Breast epithelium (tissue), 4 donors: ENCODE measurements around the gene CDH16. TPM values are rescaled to one million over a fixed set of nuclear protein-coding genes. Genes with fewer than 3 reads are reported as not detected.
"Not testable (repeated sequence)": the region's sequence is repeated elsewhere in the genome, so short reads cannot be mapped to it uniquely, and the experiment has no call there.

Experiments used
- DNase-seq, 2 donors: peaks; one replicate each; pipeline ENCODE4 v3.0.0-alpha.2; 2019; ENCODE audit warnings: low spot score in 2 of 2
- H3K27ac ChIP-seq, 2 donors: fragments of 200-600 bp; sonication (generic) in 1 of 2; one replicate each; pipeline ENCODE4 v1.5.1; 2016 to 2019; ENCODE audit warnings: mild to moderate bottlenecking in 1 of 2
- H3K27me3 ChIP-seq, 2 donors: fragments of 200-600 bp; sonication (generic) in 1 of 2; one replicate each; pipeline versions ENCODE4 v1.5.1 to v1.6.0; 2017 to 2019; ENCODE audit warnings: control low read depth in 1 of 2, mild to moderate bottlenecking in 1 of 2
- H3K36me3 ChIP-seq: fragments of 200-600 bp; one replicate; pipeline ENCODE4 v1.5.1; 2019
- H3K4me1 ChIP-seq, 2 donors: fragments of 200-600 bp; sonication (generic); one replicate each; pipeline ENCODE4 v1.5.1; 2016 to 2019; ENCODE audit warnings: control low read depth in 1 of 2
- H3K4me3 ChIP-seq, 3 donors: fragments of 200-600 bp; sonication (generic); 1 replicate in 2 of 3; 2 replicates in 1 of 3; pipeline ENCODE4 v1.5.1; 2016 to 2019; ENCODE audit warnings: mild to moderate bottlenecking in 3 of 3, moderate library complexity in 2 of 3
- H3K9me3 ChIP-seq, 2 donors: fragments of 200-600 bp; sonication (generic) in 1 of 2; one replicate each; pipeline ENCODE4 v1.5.1; 2016 to 2019; ENCODE audit warnings: control low read depth in 1 of 2
- CTCF ChIP-seq, 3 donors: fragments of 450-650 bp; IDR thresholded peaks; one replicate each; pipeline ENCODE4 v1.5.1; 2016 to 2017; ENCODE audit warnings: antibody characterized with exemption in 3 of 3, mild to moderate bottlenecking in 3 of 3, moderate library complexity in 3 of 3
- POLR2A ChIP-seq: fragments of 450-650 bp; IDR thresholded peaks from one replicate; pipeline ENCODE4 v1.6.1; 2016; ENCODE audit warnings: antibody characterized with exemption, mild to moderate bottlenecking, moderate library complexity
- POLR2AphosphoS5 ChIP-seq, 3 donors: sonication (generic); formaldehyde crosslinking; IDR thresholded peaks; one replicate each; pipeline ENCODE4 v1.6.1; 2017; ENCODE audit warnings: antibody characterized with exemption in 3 of 3
- intact Hi-C: fragments of 100-400 bp; cut with DNase I; formaldehyde crosslinking; loops from one replicate; pipeline ENCODE4 v1.15.1; 2023; ENCODE audit warnings: low total_unique reads
- total RNA-seq, 3 donors: library from RNA; depleted of rRNA; stranded (reverse); fragments of >200 nt; gene quantifications; one replicate each; pipeline ENCODE4 v1.1.0, GENCODE V29; 2016

The CDH16 gene
- total RNA-seq, 3 donors from 2014 or later: not detected

- TF ChIP-seq POLR2A: no peak
- no peak for TF ChIP-seq CTCF (IDR thresholded peaks at IDR 0.05)
- no peak for TF ChIP-seq POLR2AphosphoS5 (IDR thresholded peaks at IDR 0.05)
- no peaks in the 10 kb centered on the region for H3K9me3 ChIP-seq
- H3K27me3 ChIP-seq: no peaks in the 10 kb centered on the region
- no peaks in the 10 kb centered on the region for H3K4me1 ChIP-seq
- H3K27ac ChIP-seq: no peak overlapping the region
- H3K4me3 ChIP-seq: no peak overlapping the region
- H3K36me3 ChIP-seq: no peaks in the 10 kb centered on the region
- intact Hi-C loops: loop anchor here (10.0 kb wide), 1 partner anchor 185 kb away; no protein-coding TSS in a partner anchor
- DNase-seq: no peak
Observed at GRCh38 chr16:66960270-66960669, 41.6 kb upstream of the CDH16 start.

DNA sequence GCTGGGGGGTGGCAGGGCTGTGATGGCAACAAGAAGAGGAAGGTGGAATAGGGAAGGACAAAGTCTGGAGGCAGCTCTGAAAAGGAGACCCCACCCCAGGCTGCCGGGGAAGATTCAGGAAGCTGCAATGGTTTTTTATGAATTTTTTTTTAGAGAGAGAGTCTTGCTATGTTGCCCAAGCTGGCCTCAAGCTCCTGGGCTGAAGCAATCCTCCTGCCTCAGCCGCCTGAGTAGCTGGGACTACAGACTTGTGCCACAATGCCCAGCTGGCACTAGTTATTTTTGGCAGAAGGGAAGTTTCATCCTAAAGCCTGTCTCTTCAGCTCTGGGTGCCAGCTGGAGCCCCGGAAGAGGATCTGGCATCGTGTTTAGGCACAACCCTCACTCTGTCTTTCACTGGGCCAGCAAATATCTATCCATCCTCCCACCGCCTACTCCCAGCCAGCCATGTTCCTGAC is 41.0 kb upstream of the CDH16 start:
- no peak for DNase-seq
- Histone ChIP-seq H3K9me3 (no peaks in the 10 kb centered on the region), H3K36me3 (no peaks in the 10 kb centered on the region), H3K27me3 (no peaks in the 10 kb centered on the region), H3K4me1 (no peaks in the 10 kb centered on the region), H3K27ac (no peak overlapping the region), H3K4me3 (no peak overlapping the region)
- TF ChIP-seq CTCF (IDR thresholded peaks at IDR 0.05): no peak
- TF ChIP-seq POLR2A: no peak
- no peak for TF ChIP-seq POLR2AphosphoS5 (IDR thresholded peaks at IDR 0.05)
- intact Hi-C loops: loop anchor here (10.0 kb wide), 1 partner anchor 185 kb away; no protein-coding TSS in a partner anchor

DNA sequence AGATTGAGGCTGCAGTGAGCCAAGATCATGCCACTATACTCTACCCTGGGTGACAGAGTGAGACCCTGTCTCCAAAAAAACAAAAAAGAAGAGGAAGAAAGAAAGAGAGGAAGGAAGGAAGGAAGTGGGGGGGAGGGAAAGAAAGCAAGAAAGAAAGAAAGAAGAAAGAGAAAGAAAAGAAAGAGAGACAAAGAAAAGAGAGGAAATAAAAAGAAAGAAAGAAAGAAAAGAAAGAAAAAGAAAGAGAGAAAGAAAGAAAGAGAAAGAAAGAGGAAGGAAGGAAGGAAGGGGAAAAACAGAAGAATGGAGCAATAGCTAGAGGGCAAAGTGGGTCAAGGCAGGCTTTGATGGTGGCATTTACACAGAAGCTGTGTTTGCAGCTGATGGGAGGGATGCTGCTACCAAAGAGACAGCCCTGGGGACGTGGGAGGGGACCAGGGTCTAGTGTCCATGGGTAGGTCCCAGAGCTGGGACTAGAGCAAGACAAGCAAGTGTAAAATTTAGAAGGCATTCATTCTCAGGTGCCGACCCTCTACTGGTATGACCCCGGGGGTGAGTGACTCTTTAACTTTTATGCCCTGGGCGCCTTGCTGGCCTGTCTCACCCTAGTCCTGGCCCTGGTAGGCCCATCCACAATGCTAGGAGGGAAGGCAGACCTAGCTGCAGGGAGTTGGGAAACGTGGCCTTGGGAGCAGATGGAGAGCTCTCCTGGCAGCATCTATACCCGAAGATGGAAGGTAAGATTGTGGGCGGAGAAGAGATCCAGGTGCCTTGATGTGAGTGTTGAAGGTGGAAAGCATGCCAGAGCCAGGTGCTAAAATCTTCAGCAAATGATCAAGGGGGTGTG is 40.4 kb upstream of the CDH16 start:
- Histone ChIP-seq H3K27ac (no peak overlapping the region), H3K36me3 (no peaks in the 10 kb centered on the region), H3K9me3 (no peaks in the 10 kb centered on the region), H3K27me3 (no peaks in the 10 kb centered on the region), H3K4me3 (no peak overlapping the region), H3K4me1 (no peaks in the 10 kb centered on the region)
- TF ChIP-seq CTCF (IDR thresholded peaks at IDR 0.05) (no peak), POLR2A (no peak), POLR2AphosphoS5 (IDR thresholded peaks at IDR 0.05) (no peak)
- DNase-seq: no peak
- intact Hi-C loops: no loop called here

GRCh38 chr16:66956154-66956457 is 37.4 kb upstream of the CDH16 start:
- H3K9me3 ChIP-seq, H3K27me3 ChIP-seq, intact Hi-C loops, DNase-seq, H3K27ac ChIP-seq, H3K4me3 ChIP-seq, H3K4me1 ChIP-seq, H3K36me3 ChIP-seq: not testable (repeated sequence)

- H3K36me3 ChIP-seq, intact Hi-C loops, H3K27me3 ChIP-seq, H3K9me3 ChIP-seq, H3K4me1 ChIP-seq, H3K27ac ChIP-seq, H3K4me3 ChIP-seq, DNase-seq: not testable (repeated sequence)
Observed at GRCh38 chr16:66955363-66956153, 36.9 kb upstream of the CDH16 start.

GRCh38 chr16:66954097-66954659 is 35.5 kb upstream of the CDH16 start:
- no peak overlapping the region for H3K27ac ChIP-seq
- intact Hi-C loops: no loop called here
- no peak overlapping the region for H3K4me3 ChIP-seq
- H3K27me3 ChIP-seq: peaks cover 0 to 6% of the 10 kb centered on the region in 2 donors
- H3K4me1 ChIP-seq: no peaks in the 10 kb centered on the region
- TF ChIP-seq CTCF (IDR thresholded peaks at IDR 0.05) (peak; percentile 59 to 81 (median 78)), POLR2AphosphoS5 (IDR thresholded peaks at IDR 0.05) (no peak)
- H3K9me3 ChIP-seq: no peaks in the 10 kb centered on the region
- H3K36me3 ChIP-seq: no peaks in the 10 kb centered on the region
- DNase-seq: peak; percentile 58 to 68
